Measurements from ENCODE around the gene GKAP1.
"Not testable (repeated sequence)": the region's sequence is repeated elsewhere in the genome, so short reads cannot be mapped to it uniquely, and the experiment has no call there.

DNA sequence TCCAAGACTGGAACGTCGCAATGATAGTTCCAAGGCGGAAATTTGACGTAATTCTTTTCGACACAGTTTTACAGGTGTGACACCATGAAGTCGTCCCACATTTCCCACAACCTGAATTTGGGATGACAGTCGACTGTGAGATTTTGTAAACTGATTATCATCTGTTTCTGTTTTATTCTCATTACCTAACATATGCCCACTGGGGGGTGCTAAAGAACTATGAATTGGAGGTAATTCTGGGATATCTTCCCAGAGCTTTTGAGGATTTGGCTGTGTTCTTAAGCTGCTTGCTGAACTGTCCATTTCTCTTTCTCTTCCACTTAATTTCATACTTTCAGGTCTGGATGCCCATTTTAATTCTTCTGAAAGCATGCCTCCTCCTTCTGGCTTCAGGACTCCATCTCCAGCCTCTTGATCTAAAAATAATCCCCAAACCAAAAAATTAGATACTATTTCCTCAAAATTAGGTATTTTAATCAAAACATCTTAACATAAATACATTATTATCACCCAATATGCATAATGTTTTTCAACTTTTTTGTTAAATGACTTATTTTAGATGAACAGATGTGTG lies 19.6 kb upstream of the GKAP1 start:
- TF ChIP-seq CTCF (IDR thresholded peaks at IDR 0.05; ENCODE audit: low read depth, low read length, missing input control); HNF4A (conservative IDR thresholded peaks at IDR 0.05); MAX (IDR thresholded peaks at IDR 0.05); GABPA (IDR thresholded peaks at IDR 0.05 in 1 of 2, conservative IDR thresholded peaks at IDR 0.05 in 1 of 2): not testable (repeated sequence)

All from liver (tissue), 3 donors.